Jurkat, Clone E6-1 (cell line): ENCODE measurements around the gene SLC4A4.

Experiments used
- DNase-seq: peaks from one replicate; pipeline ENCODE4 v3.0.0-alpha.2; 2011; ENCODE audit warnings: low read depth, low spot score
- H3K4me3 ChIP-seq: 2 replicates; pipeline ENCODE4 v1.5.1; 2011; ENCODE audit warnings: mild to moderate bottlenecking, low read length, control low read depth, moderate library complexity

Gene SLC4A4

GRCh38 chr4:71518283-71518989 is 179.6 kb downstream of the SLC4A4 start:
- DNase-seq: no peak
- H3K4me3 ChIP-seq: no peak overlapping the region

GRCh38 chr4:71520308-71520707 is 181.5 kb downstream of the SLC4A4 start:
- no peak for DNase-seq
- no peak overlapping the region for H3K4me3 ChIP-seq

DNA sequence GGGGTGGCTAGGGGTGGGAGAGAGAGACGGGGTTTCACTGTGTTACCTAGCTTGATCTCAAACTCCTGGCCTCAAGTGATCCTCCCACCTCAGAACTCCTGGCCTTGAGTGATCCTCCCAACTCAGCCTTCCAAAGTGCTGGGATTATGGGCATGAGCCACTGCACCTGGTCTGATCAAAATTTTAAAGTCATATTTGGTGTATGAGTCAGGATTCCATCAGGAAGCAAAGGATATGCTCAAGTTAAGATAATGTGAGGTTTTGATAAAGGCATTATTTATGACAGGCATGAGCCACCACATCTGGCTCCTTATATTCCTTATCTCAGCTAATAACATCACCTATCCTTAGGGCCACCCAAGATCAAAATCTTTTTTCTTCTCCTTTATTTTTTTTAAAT is 182.0 kb downstream of the SLC4A4 start:
- no peak for DNase-seq
- H3K4me3 ChIP-seq: no peak overlapping the region

GRCh38 chr4:71524756-71525155 is 185.9 kb downstream of the SLC4A4 start:
- no peak overlapping the region for H3K4me3 ChIP-seq

GRCh38 chr4:71526637-71527406 is 188.0 kb downstream of the SLC4A4 start:
- no peak for DNase-seq

More at GRCh38 chr4:71524756-71525155, 185.9 kb downstream of the SLC4A4 start:
- no peak for DNase-seq

DNA sequence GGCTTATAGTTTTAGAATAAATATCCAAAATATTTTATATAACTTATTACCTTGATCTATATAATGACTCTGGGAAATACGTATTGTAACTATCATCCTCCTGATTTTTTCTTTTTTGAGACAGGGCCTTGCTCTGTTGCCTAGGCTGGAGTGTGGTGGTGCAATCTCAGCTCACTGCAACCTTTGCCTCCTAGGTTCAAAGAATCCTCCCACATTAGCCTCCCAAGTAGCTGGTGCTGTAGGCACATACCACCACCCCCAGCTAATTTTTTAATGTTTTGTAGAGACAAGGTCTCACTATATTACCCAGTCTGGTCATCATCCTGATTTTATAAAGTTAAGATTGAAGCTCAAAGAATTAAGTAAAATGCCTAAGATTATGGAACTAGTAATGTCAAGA is 193.6 kb downstream of the SLC4A4 start:
- no peak for DNase-seq
- H3K4me3 ChIP-seq: no peak overlapping the region

More at GRCh38 chr4:71526637-71527406, 188.0 kb downstream of the SLC4A4 start:
- H3K4me3 ChIP-seq: no peak overlapping the region

- no peak for DNase-seq
- no peak overlapping the region for H3K4me3 ChIP-seq
These were observed 194.3 kb downstream of the SLC4A4 start for GRCh38 chr4:71533121-71533520.

DNA sequence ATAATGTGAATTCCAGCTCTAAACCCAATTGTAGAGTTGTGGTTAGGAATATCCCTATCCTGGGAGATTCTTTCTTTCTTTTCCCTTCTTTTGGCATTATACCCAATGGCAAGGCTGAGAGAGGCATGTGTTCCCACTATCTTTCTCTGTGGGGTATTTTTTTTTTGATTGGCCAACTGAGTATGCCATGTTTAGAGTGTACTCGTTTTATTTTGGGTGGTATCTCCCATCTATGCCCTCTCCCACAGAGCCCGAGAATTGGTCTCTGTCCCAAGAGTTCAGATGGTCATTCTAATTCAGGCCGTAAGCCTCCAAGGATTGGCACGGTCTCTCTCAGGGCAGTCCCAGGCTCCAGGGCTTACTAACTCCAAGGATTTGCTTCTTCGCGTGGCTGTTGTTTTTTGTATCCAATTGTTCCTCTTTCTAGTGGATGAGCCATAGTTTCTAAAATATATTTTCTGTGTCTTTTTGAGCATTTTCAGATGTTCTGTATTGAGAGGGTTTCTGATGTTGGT is 198.8 kb downstream of the SLC4A4 start:
- no peak for DNase-seq
- no peak overlapping the region for H3K4me3 ChIP-seq

DNA sequence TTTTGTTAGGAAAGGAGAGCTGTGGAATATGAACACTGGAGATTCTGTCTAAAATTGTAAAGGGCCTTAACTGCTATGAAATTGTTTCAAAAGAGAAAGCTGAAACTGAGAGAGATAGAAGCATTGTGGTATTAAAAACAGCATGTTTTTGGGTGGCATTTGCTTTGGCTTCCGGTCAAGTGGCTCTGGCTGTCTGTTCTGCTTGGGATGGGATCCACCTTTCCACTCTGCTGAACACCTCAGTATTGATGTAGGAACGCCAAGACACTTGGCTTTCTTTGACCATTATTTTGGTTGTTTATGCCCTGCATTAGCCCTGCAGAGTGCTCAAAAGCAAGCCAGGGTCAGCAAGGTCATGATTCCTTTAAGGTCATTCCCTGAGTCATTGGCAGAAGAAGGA is 199.7 kb downstream of the SLC4A4 start:
- DNase-seq: no peak
- H3K4me3 ChIP-seq: no peak overlapping the region

DNA sequence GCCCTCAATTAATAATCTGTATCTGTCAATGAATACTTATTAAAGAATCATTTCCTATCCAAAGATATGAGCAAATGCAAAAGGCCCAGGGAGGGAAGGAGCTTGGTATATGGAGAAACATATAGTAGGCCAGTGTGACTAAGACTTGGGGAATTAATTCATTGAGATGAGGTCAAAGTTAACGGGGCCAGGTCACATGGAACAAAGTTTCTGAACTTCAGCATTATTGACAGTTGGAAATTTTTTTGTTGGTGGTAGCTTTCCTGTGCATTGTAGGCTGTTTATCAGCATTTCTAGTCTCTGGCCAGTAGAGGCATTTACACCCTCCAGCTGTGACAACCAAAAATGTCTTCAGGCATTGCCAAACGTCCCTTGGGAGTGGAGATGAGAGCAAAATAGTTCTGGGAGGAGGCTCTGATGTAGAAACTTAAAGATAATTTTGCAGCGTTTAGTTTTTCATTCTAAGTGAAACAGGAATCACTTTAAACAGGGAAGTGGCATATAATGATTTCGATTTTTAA is 202.0 kb downstream of the SLC4A4 start:
- DNase-seq: no peak
- no peak overlapping the region for H3K4me3 ChIP-seq

- no peak overlapping the region for H3K4me3 ChIP-seq
These were observed 202.7 kb downstream of the SLC4A4 start for GRCh38 chr4:71541541-71541940.

DNA sequence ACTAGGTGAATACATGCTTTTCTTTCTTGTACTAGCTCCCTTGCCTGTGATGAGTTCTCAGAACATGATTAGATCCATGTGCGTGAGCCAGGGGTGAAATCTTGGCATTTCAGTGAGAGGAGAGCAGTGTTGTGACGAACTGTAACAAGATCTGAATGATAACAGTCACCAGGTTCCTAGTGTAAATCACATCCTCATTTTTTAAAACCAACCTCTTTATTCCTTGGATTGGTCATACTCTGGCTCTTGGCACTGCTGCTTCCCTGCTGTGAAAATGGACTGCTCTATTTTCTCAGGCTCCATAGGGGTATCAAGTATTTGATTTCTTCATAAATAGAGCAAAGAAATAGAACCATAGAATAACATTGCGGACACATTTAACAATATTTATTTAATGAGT is 206.3 kb downstream of the SLC4A4 start:
- H3K4me3 ChIP-seq: no peak overlapping the region
- DNase-seq: no peak

More at GRCh38 chr4:71541541-71541940, 202.7 kb downstream of the SLC4A4 start:
- DNase-seq: no peak

- DNase-seq: no peak
- no peak overlapping the region for H3K4me3 ChIP-seq
These were observed 210.8 kb downstream of the SLC4A4 start for GRCh38 chr4:71549516-71550160.

- DNase-seq: no peak
- H3K4me3 ChIP-seq: no peak overlapping the region
These were observed 211.7 kb downstream of the SLC4A4 start for GRCh38 chr4:71550220-71551165.

DNA sequence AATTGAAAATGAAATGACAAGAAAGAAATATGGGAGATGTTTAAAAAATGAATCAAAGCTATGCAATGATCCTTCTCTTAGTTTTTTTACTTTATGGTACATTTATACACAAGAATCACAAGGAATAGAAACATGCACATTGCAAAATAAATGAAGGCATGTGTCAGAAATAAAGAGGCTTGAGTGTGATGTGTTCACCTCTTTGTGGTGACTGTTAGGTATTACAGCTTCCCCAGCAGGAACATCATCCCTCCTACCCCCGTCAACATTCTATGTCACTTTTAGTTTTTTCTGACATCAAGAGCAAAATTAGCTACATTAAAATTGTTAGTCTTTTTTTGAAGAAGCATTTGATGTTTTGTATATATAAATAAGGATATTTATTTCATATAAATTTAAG is 214.8 kb downstream of the SLC4A4 start:
- H3K4me3 ChIP-seq: no peak overlapping the region
- DNase-seq: peak; percentile 28

- no peak for DNase-seq
- no peak overlapping the region for H3K4me3 ChIP-seq
These were observed 215.2 kb downstream of the SLC4A4 start for GRCh38 chr4:71554025-71554424.

- H3K4me3 ChIP-seq: no peak overlapping the region
- no peak for DNase-seq
These were observed 219.4 kb downstream of the SLC4A4 start for GRCh38 chr4:71558248-71558647.

DNA sequence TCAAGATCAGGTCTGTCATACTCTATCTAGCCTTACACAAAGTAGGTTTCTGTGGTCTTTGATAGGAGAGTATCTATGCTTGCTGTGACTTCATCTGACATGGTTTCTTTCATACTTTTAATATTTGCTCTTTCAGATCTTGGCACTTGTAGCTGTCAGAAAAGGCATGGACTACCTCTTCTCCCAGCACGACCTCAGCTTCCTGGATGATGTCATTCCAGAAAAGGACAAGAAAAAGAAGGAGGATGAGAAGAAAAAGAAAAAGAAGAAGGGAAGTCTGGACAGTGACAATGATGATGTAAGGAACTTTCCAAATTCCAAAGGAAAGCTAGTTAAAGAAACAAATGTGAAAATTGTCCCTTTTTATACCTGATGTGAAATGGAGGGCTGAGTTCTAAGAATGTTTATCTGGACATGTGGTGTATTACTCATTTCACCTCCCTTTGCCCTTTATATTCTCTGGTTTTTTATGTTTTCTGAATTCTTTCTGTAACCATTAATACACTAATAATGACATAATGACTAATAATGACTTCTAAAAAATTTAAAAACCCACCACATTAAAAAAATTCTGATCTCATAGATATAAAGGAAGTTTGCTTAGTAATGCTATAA is 221.2 kb downstream of the SLC4A4 start:
- no peak for DNase-seq
- no peak overlapping the region for H3K4me3 ChIP-seq
